ENCODE measurements around the gene IL18. TPM values are rescaled to one million over a fixed set of nuclear protein-coding genes. Genes with fewer than 3 reads are reported as not detected.

Gene IL18
- total and polyA plus RNA-seq, 12 donors: 0.28 to 5.7 (median 1.2) TPM

DNA sequence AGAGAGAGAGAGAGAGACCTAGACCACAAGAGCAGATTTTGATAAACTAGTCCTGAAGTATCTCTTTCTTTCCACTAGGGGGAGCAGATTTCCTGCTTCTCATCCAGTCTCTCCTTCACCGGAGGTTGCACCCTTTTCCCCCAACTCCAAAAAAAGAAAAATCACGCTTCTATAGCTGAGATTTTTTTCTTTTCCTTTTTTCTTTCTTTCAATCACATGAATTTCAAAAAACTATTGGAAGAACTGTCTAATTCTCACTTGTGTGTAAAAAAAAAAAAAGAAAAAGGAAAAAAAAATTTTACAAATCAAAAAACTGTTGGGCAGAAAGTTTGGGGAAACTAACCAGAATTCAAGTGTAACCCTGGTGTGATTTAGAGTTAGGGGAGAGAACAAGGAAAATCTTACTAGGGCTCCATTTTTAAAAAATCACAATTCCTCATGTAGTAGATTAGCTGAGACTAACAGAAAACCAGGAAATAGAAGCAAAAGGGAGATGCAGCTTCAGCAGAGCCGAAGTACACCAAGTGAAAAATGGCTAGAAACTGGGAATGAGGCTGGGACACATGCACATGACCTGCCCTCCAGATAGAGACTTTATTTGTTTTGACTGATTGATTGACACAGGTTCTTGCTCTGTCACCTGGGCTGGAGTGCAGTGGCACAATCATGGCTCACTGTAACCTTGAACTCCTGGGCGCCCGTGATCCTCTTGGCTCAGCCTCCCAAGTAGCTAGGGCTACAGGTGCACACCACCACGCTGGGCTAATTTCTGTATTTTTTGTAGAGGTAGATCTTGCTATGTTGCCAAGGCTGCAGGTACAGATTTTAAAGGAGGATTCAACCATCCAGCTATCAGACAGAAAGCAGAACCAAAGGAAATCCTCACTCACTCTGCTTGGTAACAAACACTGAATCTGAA, 50.1 kb downstream of the IL18 start:
- TF ChIP-seq, protein P1, sequence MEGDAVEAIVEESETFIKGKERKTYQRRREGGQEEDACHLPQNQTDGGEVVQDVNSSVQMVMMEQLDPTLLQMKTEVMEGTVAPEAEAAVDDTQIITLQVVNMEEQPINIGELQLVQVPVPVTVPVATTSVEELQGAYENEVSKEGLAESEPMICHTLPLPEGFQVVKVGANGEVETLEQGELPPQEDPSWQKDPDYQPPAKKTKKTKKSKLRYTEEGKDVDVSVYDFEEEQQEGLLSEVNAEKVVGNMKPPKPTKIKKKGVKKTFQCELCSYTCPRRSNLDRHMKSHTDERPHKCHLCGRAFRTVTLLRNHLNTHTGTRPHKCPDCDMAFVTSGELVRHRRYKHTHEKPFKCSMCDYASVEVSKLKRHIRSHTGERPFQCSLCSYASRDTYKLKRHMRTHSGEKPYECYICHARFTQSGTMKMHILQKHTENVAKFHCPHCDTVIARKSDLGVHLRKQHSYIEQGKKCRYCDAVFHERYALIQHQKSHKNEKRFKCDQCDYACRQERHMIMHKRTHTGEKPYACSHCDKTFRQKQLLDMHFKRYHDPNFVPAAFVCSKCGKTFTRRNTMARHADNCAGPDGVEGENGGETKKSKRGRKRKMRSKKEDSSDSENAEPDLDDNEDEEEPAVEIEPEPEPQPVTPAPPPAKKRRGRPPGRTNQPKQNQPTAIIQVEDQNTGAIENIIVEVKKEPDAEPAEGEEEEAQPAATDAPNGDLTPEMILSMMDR (IDR thresholded peaks at IDR 0.05): peak; percentile 40 to 79 (median 65)
- intact Hi-C loops (cut with DNase I): loop anchor here in 8 of 10 donors (1.0 to 10.0 kb wide), 8 partner anchors 33 to 169 kb away; partner anchors contain the start of gene BCO2 (in 4 of the 8)
- Histone ChIP-seq H3K4me1 (peaks cover 0 to 6% (median 0%) of the 10 kb centered on the region in 9 donors), H3K27ac (peak overlapping the region in 1 of 10 donors; percentile 11), H3K4me3 (peak overlapping the region in 1 of 10 donors; percentile 10), H3K9me3 (peaks cover 0 to 7% (median 0%) of the 10 kb centered on the region in 11 donors), H3K27me3 (no peaks in the 10 kb centered on the region), H3K36me3 (peaks cover 0 to under 1% (median 0%) of the 10 kb centered on the region in 9 donors)
- WGBS, 2 donors: 61% methylated on average over 6 of the region's 6 CpGs
- ATAC-seq: peak in 6 of 8 donors; percentile 42 to 74 (median 72)
- DNase-seq: no peak

DNA sequence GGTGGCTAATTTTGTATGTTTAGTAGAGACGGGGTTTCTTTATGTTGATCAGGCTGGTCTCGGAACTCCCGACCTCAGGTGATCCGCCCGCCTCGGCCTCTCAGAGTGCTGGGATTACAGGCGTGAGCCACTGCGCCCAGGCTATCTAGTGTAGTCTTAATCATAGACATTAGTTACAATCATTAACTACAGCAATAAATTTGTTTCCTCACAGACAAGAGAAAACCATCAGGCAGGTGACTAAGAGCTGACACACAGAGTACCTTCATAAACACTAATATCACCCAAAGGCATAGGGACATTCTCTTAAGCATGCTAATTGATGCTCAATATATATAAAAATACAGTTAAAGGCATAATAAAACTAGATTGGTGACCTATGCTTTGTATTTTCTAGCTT, 57.8 kb downstream of the IL18 start:
- Histone ChIP-seq H3K27me3 (no peaks in the 10 kb centered on the region), H3K27ac (no peak overlapping the region), H3K4me1 (peaks cover 0 to 5% (median 0%) of the 10 kb centered on the region in 9 donors), H3K4me3 (no peak overlapping the region), H3K36me3 (peaks cover 0 to 6% (median 0%) of the 10 kb centered on the region in 9 donors), H3K9me3 (peaks cover 0 to 7% (median 0%) of the 10 kb centered on the region in 11 donors)
- WGBS, 2 donors: 96 to 97% methylated on average over 8 of the region's 8 CpGs
- TF ChIP-seq, protein P1 (IDR thresholded peaks at IDR 0.05): no peak
- intact Hi-C loops (cut with DNase I): no loop called here
- ATAC-seq (no peak), DNase-seq (no peak)

DNA sequence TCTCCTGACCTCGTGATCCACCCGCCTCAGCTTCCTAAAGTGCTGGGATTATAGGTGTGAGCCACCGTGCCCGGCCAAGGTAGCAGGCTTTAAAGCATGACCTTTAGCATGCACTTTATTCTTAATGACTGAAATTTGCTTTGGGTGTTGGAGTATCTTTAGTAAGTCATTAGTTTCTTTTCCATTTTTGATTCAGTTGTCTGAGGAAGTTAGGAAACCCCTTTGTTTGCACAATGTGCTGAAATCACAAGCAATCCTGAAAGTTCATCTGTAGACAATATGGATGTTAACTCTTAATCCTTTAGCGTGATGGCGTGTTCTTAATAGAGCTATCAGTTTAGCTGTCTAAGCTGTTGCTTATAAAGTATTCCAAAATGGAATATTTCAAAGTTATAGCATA, 60.4 kb downstream of the IL18 start:
- Histone ChIP-seq H3K36me3 (peaks cover 0 to 22% (median 0%) of the 10 kb centered on the region in 9 donors), H3K4me3 (peak overlapping the region in 1 of 10 donors; percentile 18), H3K4me1 (peaks cover 0 to 12% (median 0%) of the 10 kb centered on the region in 9 donors), H3K27me3 (no peaks in the 10 kb centered on the region), H3K27ac (peak overlapping the region in 1 of 10 donors; percentile 44), H3K9me3 (no peaks in the 10 kb centered on the region)
- ATAC-seq (no peak), DNase-seq (no peak)
- TF ChIP-seq, protein P1 (IDR thresholded peaks at IDR 0.05): no peak
- intact Hi-C loops (cut with DNase I): no loop called here
- WGBS, 2 donors: 91 to 96% methylated on average over 6 of the region's 6 CpGs

DNA sequence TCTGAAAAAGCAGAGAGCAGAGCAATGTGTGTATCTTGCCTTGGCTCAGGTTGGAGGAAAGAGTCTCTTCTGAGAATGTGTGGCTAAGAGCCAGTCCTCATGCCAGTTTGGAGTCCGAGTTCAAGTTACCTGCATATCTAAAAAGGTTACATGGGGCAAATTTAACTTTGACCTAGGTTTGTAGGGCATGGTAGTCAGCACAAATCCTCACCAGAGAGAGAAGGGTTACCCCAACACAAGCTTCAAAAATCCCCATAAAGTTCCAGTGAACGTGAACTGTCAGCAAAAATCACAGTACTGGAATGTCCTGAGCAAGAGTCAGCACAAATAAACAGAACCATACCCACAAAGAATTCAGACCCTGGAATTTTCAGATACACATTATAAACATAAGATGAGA, 63.4 kb downstream of the IL18 start:
- intact Hi-C loops (cut with DNase I): no loop called here
- DNase-seq: no peak
- Histone ChIP-seq H3K9me3 (no peaks in the 10 kb centered on the region), H3K27me3 (no peaks in the 10 kb centered on the region), H3K27ac (no peak overlapping the region), H3K4me1 (peaks cover 0 to 12% (median 0%) of the 10 kb centered on the region in 9 donors), H3K4me3 (no peak overlapping the region), H3K36me3 (peaks cover 0 to 46% (median 15%) of the 10 kb centered on the region in 9 donors)
- 27 to 53% methylated on average over 2 of the region's 2 CpGs for WGBS, 2 donors
- TF ChIP-seq, protein P1 (IDR thresholded peaks at IDR 0.05): no peak
- ATAC-seq: peak in 1 of 8 donors; percentile 19
